Lower leg skin (tissue), 4 donors: ENCODE results near the gene OR2F2. TPM values are rescaled to one million over a fixed set of nuclear protein-coding genes. Genes with fewer than 3 reads are reported as not detected.

Experiments used
- DNase-seq, 2 donors: peaks; one replicate each; pipeline ENCODE4 v3.0.0-alpha.2; 2019; ENCODE audit warnings: low spot score in 2 of 2
- H3K4me3 ChIP-seq: fragments of 200-600 bp; sonication (generic); 2 replicates; pipeline ENCODE4 v1.5.1; 2017; ENCODE audit warnings: mild to moderate bottlenecking, low read depth; ENCODE audit not compliant: poor library complexity, severe bottlenecking
- POLR2A ChIP-seq, 2 donors: fragments of 450-650 bp; IDR thresholded peaks; one replicate each; pipeline ENCODE4 v1.6.1; 2016 to 2017; ENCODE audit warnings: antibody characterized with exemption in 2 of 2, mild to moderate bottlenecking in 1 of 2, moderate library complexity in 1 of 2
- WGBS, 2 donors: methylation state at CpG; one replicate each; pipeline ENCODE4 v1.1.5; 2018; 5-methylcytosine and 5-hydroxymethylcytosine counted together
- intact Hi-C: fragments of 100-400 bp; cut with DNase I; formaldehyde crosslinking; loops from one replicate; pipeline ENCODE4 v1.15.0; 2023; ENCODE audit warnings: low total_unique reads
- total RNA-seq, 4 donors: library from RNA; depleted of rRNA; stranded (reverse); fragments of >200 nt; gene quantifications; one replicate each; pipeline ENCODE4 v1.1.0, GENCODE V29; 2016
- TF ChIP-seq, protein P1 (sequence below), 3 donors: fragments of 450-650 bp; IDR thresholded peaks; one replicate each; pipeline ENCODE4 v1.5.1; 2016; ENCODE audit warnings: antibody characterized with exemption in 3 of 3, mild to moderate bottlenecking in 3 of 3, moderate library complexity in 2 of 3

Gene OR2F2
- total RNA-seq, 4 donors from 2014 or later, result not detected

DNA sequence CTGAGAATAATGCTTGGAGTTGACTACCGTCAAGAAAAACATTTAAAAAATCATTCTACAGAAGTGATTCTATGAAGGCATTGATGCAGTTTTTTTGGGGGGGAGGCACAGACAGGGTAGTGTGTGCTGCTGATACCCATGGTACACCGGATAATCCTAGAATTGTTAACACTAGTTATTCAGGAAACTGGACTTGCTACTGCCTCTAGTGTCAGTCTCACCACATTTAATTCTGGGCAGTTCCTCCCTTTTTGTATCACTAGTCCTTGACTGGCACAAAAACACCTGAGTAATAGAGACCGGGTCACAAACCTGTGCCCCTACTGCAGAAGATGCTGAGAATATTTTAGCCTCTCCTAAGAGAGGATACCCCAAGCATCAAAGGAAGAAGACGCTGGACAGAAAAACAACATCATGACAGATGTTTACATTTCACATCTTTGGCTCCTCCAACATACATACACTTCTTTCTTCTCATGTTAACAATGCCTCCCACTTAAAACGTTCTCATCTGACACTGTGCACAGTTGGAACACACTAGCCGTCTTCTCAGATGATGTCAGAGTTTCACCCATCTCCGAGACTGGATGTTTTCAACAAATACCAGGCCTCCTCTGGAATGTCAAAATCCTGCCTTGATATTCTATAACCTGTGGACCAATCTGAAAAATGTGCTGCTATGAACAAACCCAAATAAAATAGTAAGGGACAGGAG is 19.9 kb upstream of the OR2F2 start:
- no peak for DNase-seq
- no peak overlapping the region for H3K4me3 ChIP-seq
- WGBS, 2 donors, result 78 to 79% methylated on average over 7 of the region's 7 CpGs
- intact Hi-C loops, result no loop called here
- TF ChIP-seq, protein P1, sequence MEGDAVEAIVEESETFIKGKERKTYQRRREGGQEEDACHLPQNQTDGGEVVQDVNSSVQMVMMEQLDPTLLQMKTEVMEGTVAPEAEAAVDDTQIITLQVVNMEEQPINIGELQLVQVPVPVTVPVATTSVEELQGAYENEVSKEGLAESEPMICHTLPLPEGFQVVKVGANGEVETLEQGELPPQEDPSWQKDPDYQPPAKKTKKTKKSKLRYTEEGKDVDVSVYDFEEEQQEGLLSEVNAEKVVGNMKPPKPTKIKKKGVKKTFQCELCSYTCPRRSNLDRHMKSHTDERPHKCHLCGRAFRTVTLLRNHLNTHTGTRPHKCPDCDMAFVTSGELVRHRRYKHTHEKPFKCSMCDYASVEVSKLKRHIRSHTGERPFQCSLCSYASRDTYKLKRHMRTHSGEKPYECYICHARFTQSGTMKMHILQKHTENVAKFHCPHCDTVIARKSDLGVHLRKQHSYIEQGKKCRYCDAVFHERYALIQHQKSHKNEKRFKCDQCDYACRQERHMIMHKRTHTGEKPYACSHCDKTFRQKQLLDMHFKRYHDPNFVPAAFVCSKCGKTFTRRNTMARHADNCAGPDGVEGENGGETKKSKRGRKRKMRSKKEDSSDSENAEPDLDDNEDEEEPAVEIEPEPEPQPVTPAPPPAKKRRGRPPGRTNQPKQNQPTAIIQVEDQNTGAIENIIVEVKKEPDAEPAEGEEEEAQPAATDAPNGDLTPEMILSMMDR (IDR thresholded peaks at IDR 0.05), result no peak
- no peak for TF ChIP-seq POLR2A (IDR thresholded peaks at IDR 0.05)

DNA sequence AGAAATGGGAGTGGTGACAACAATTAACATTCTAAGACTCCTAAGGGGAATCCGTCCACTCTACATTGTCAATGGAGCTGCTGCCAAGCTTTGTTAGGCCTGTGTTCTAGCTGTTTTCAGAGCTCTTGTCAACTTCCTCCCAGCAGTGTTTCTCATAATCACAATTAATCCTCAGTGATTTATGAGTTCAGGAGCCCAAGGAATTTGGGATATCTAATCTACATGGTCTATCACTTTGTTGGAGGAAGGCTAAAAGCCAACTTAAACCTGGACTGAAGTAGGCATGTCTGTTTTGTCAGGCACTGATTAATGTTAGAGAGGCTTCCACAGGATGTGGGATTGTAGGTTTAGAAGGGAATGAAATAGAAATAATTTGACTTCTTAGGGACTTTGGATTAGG is 10.2 kb upstream of the OR2F2 start:
- TF ChIP-seq, protein P1 (IDR thresholded peaks at IDR 0.05), result no peak
- no peak for TF ChIP-seq POLR2A (IDR thresholded peaks at IDR 0.05)
- 50 to 62% methylated on average over 1 of the region's 1 CpG for WGBS, 2 donors
- no peak for DNase-seq
- intact Hi-C loops, result no loop called here
- H3K4me3 ChIP-seq, result no peak overlapping the region

DNA sequence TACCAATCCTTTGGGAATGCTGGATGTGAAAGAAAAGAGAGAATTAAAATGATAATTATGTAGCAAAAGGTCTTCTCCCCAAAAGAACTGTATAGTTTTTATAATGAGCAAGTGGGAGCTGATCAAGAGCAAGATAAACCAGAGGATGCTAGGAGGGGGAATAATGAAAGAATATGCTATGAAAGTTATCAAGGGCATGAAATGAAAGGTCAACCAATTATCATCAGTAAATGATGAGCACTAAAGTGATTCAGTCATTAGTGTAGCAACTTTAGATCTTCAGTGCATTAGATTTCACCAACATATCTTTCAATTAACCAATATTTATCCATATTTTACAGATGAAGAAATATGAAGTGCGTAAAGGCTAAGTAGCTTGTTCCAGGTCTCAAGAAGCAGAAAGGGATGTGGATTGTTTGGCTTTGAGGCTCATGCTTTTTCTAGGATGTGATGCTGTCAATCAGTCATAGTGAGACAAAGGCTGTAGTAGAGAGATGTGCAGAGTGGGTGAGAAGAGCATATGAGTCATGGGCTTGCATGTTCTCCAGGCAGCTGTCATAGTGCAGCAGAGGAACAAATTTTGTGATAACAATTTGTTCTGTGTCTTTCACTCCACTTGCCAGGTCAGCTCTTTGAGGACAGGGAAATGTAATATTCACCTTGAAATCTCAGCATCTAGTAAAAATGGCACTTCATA is 5.7 kb upstream of the OR2F2 start:
- H3K4me3 ChIP-seq, result no peak overlapping the region
- no peak for DNase-seq
- intact Hi-C loops, result no loop called here
- WGBS, 2 donors, result 89 to 97% methylated on average over 1 of the region's 1 CpG
- TF ChIP-seq POLR2A (IDR thresholded peaks at IDR 0.05), result no peak

DNA sequence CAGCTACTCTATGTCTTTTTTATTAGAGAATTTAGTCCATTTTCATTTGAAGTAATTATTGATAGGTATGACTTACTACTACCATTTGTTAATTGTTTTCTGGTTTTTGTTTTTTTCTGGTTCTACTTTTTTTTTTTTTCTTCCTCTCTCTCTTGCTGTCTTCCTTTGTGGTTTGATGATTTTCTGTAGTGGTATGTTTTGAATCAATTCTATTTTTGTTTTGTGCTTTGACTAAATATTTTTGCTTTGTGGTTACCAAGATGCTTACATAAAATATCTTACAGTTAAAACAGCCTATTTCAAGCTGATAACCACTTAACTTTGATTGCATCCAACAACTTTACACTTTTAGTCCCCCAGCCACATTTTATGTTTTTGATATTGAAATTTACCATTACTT is 3.3 kb upstream of the OR2F2 start:
- DNase-seq, result no peak

DNA sequence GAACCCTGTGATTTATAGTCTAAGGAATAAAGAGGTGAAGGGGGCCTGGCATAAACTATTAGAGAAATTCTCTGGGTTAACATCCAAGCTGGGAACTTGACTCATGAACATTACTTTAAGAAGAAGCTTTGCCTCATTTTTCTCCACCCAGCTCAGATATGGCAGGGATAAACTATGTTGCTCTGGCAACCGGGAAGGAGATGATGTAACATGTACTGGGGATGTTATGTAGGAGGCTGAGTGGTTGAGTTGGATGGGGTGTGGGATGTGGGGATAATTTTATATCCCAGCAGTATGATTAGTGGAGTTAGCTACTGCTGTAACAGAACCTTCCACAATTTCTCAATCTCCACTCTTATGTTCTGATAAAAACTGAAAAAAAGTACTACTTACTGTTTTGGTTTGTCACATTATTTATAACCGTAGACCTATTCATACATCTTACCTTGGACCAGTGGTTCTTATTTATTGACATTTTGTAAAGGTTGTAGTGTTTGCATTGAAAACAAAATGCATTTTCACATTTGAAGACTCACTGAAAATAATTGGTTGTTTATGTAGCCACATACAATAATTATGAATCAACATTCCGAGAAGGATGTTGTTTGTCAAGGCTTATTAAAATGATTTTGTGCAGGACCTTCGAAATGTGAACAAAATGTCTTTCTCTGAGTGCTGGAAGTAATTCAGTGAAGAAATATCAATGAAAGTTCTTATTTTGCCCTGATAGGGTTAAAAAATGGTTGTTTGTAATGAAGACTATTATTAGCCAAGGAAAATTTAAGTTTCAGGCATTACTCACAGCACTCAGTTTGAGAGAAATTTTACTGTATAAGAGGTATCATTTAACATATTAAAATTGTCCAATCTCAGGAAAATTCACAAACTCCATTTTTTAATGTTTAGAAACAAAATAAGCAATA is 1.3 kb downstream of the OR2F2 start:
- DNase-seq, result no peak
- WGBS, 2 donors, result 70 to 75% methylated on average over 4 of the region's 4 CpGs

More for the DNA sequence above, 3.3 kb upstream of the OR2F2 start:
- intact Hi-C loops, result no loop called here
- no peak overlapping the region for H3K4me3 ChIP-seq
- TF ChIP-seq, protein P1 (IDR thresholded peaks at IDR 0.05), result no peak
- TF ChIP-seq POLR2A (IDR thresholded peaks at IDR 0.05), result no peak

More for the DNA sequence above, 1.3 kb downstream of the OR2F2 start:
- TF ChIP-seq POLR2A (IDR thresholded peaks at IDR 0.05), result no peak
- TF ChIP-seq, protein P1 (IDR thresholded peaks at IDR 0.05), result no peak
- H3K4me3 ChIP-seq, result no peak overlapping the region
- intact Hi-C loops, result no loop called here
